OCI-LY3 (cell line): ENCODE data around the gene SCG2.

Experiments used
- H2AFZ ChIP-seq: fragments of 200-600, 300-600 bp; shearing (Covaris generic); 2 replicates; pipeline ENCODE4 v1.6.0; 2014; ENCODE audit warnings: antibody characterized with exemption, low read depth, low read length
- H3K27ac ChIP-seq: fragments of 200-600, 300-600 bp; sonication (generic); 2 replicates; pipeline ENCODE4 v1.5.1; 2014; ENCODE audit warnings: mild to moderate bottlenecking, low read length, moderate library complexity, mixed read lengths
- H3K27me3 ChIP-seq: fragments of 200-600, 300-600 bp; sonication (generic); 2 replicates; pipeline ENCODE4 v1.6.1; 2014; ENCODE audit warnings: low read depth, low read length, mixed read lengths
- H3K36me3 ChIP-seq: fragments of 200-600, 300-600 bp; sonication (generic); replicated peaks from 2 replicates; pipeline ENCODE3; 2014; ENCODE audit warnings: low read depth, low read length, mixed read lengths
- H3K4me1 ChIP-seq: fragments of 300-600, 200-600 bp; sonication (generic); 2 replicates; pipeline ENCODE4 v1.6.1; 2014; ENCODE audit warnings: low read length, mixed read lengths
- H3K4me2 ChIP-seq: fragments of 200-600, 300-600 bp; sonication (generic); 2 replicates; pipeline ENCODE4 v1.6.1; 2014; ENCODE audit warnings: low read length, mixed read lengths
- H3K4me3 ChIP-seq: fragments of 300-600, 200-600 bp; sonication (generic); 2 replicates; pipeline ENCODE4 v1.5.1; 2014; ENCODE audit warnings: antibody characterized with exemption, mild to moderate bottlenecking, low read length, moderate library complexity
- H3K79me2 ChIP-seq: fragments of 300-600, 200-600 bp; shearing (Covaris generic); 2 replicates; pipeline ENCODE4 v1.6.1; 2014; ENCODE audit warnings: mild to moderate bottlenecking, low read length, mixed read lengths
- H3K9ac ChIP-seq: fragments of 300-600, 200-600 bp; shearing (Covaris generic); 2 replicates; pipeline ENCODE4 v1.6.0; 2014; ENCODE audit warnings: mild to moderate bottlenecking, low read length, moderate library complexity
- H3K9me3 ChIP-seq: fragments of 200-600, 300-600 bp; shearing (Covaris generic); 2 replicates; pipeline ENCODE4 v1.6.1; 2014; ENCODE audit warnings: low read length, mixed read lengths; ENCODE audit not compliant: insufficient read depth
- H4K20me1 ChIP-seq: fragments of 200-600, 300-600 bp; sonication (generic); 2 replicates; pipeline ENCODE4 v1.6.1; 2016; ENCODE audit warnings: low read length, mixed read lengths; ENCODE audit not compliant: insufficient read depth
- CTCF ChIP-seq: fragments of 200-600, 300-600 bp; sonication (generic); IDR thresholded peaks from 2 replicates; pipeline ENCODE4 v1.5.1; 2014; ENCODE audit warnings: antibody characterized with exemption, low read length, low read depth
- EZH2phosphoT487 ChIP-seq: fragments of 200-600 bp; shearing (Covaris generic); IDR thresholded peaks from 2 replicates; pipeline ENCODE4 v1.6.1; 2018; ENCODE audit warnings: antibody characterized with exemption, mixed run types, low read depth

The SCG2 gene

GRCh38 chr2:223632826-223633225 lies 30.7 kb upstream of the SCG2 start:
- no peaks in the 10 kb centered on the region for H3K36me3 ChIP-seq
- no peak overlapping the region for H3K9ac ChIP-seq
- TF ChIP-seq EZH2phosphoT487 = no peak
- TF ChIP-seq CTCF = no peak
- no peaks in the 10 kb centered on the region for H3K9me3 ChIP-seq
- H3K4me1 ChIP-seq = no peaks in the 10 kb centered on the region
- no peaks in the 10 kb centered on the region for H4K20me1 ChIP-seq
- H3K4me3 ChIP-seq = no peak overlapping the region
- H3K27ac ChIP-seq = no peak overlapping the region
- H3K4me2 ChIP-seq = no peak overlapping the region
- no peak overlapping the region for H2AFZ ChIP-seq
- no peaks in the 10 kb centered on the region for H3K27me3 ChIP-seq
- H3K79me2 ChIP-seq = no peaks in the 10 kb centered on the region

DNA sequence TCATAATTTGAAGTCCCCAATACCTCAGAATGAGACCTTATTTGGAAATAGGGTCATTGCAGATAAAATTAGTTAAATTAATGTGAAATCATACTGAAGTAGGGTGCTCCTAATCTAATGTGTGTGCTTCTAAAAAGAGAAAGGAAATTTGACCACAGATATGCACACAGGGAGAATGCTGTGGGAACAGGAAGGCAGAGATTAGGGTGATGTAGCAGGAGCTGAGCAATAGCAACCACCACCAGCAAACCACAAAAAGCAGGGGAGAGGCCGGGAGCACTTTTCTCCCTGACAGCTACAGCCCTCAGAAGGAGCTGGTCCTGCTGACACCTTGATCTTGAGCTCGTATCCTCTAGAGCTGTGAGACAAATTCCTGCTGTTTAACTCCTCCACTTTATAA lies 24.6 kb upstream of the SCG2 start:
- no peaks in the 10 kb centered on the region for H4K20me1 ChIP-seq
- no peak overlapping the region for H3K9ac ChIP-seq
- no peak overlapping the region for H3K27ac ChIP-seq
- no peaks in the 10 kb centered on the region for H3K4me1 ChIP-seq
- no peaks in the 10 kb centered on the region for H3K36me3 ChIP-seq
- H2AFZ ChIP-seq = no peak overlapping the region
- H3K79me2 ChIP-seq = no peaks in the 10 kb centered on the region
- TF ChIP-seq EZH2phosphoT487 (no peak), CTCF (no peak)
- no peaks in the 10 kb centered on the region for H3K9me3 ChIP-seq
- H3K4me2 ChIP-seq = no peak overlapping the region
- H3K4me3 ChIP-seq = no peak overlapping the region
- no peaks in the 10 kb centered on the region for H3K27me3 ChIP-seq

GRCh38 chr2:223625652-223626051 lies 23.5 kb upstream of the SCG2 start:
- Histone ChIP-seq H3K4me3 (no peak overlapping the region), H2AFZ (no peak overlapping the region), H3K9me3 (no peaks in the 10 kb centered on the region), H4K20me1 (no peaks in the 10 kb centered on the region), H3K27me3 (no peaks in the 10 kb centered on the region), H3K36me3 (no peaks in the 10 kb centered on the region), H3K9ac (no peak overlapping the region), H3K79me2 (no peaks in the 10 kb centered on the region), H3K4me1 (no peaks in the 10 kb centered on the region), H3K27ac (no peak overlapping the region), H3K4me2 (no peak overlapping the region)
- TF ChIP-seq CTCF = no peak
- TF ChIP-seq EZH2phosphoT487 = no peak

DNA sequence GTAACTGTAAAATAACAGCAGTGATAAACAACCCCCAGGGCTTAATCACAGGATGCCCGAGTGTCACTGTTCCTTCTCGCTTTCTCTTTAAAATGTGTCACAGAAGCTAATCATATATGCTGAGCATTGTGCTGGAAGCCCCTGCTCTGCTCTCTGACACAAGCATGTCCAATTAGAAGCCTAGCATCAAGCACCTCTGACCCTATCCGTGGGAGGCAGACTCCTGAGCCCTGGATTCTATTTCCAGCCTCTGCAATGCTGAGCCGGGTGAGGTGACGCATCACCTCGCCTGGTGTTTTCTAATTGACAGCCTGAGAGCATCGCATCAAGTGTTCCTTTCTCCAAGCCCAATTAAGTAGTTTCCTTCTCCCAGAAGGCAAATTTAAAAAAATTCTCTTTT lies 19.7 kb upstream of the SCG2 start:
- no peaks in the 10 kb centered on the region for H3K36me3 ChIP-seq
- H3K4me3 ChIP-seq = no peak overlapping the region
- no peak overlapping the region for H2AFZ ChIP-seq
- no peaks in the 10 kb centered on the region for H3K79me2 ChIP-seq
- no peak overlapping the region for H3K4me2 ChIP-seq
- TF ChIP-seq EZH2phosphoT487 (no peak), CTCF (no peak)
- H3K4me1 ChIP-seq = peaks cover 3% of the 10 kb centered on the region; the same call in 1 of the 2 replicates
- no peaks in the 10 kb centered on the region for H3K27me3 ChIP-seq
- H3K27ac ChIP-seq = no peak overlapping the region
- H4K20me1 ChIP-seq = no peaks in the 10 kb centered on the region
- H3K9me3 ChIP-seq = no peaks in the 10 kb centered on the region
- no peak overlapping the region for H3K9ac ChIP-seq
